ENCODE data around the gene HBZ. TPM values are rescaled to one million over a fixed set of nuclear protein-coding genes. Genes with fewer than 3 reads are reported as not detected.

The HBZ gene
- total RNA-seq, 1 donor from 2014 or later = not detected

- DNase-seq (ENCODE audit: extremely low spot score in 2 of 2) = no peak
- no peak overlapping the region for H3K4me3 ChIP-seq
- no peaks in the 10 kb centered on the region for H3K27me3 ChIP-seq
- no peak for TF ChIP-seq POLR2AphosphoS5 (IDR thresholded peaks at IDR 0.05; ENCODE audit: insufficient read depth in 1 of 2, low read depth in 1 of 2)
- TF ChIP-seq CTCF (IDR thresholded peaks at IDR 0.05) = no peak
- TF ChIP-seq POLR2A (IDR thresholded peaks at IDR 0.05) = no peak
- no peaks in the 10 kb centered on the region for H3K4me1 ChIP-seq
- H3K27ac ChIP-seq = no peak overlapping the region
- intact Hi-C loops (cut with DNase I) = no loop called here
- H3K9me3 ChIP-seq = no peaks in the 10 kb centered on the region
- H3K36me3 ChIP-seq = no peaks in the 10 kb centered on the region
These were observed 27.4 kb upstream of the HBZ start for GRCh38 chr16:125011-125410.

GRCh38 chr16:129075-129474 is 23.4 kb upstream of the HBZ start:
- intact Hi-C loops (cut with DNase I) = no loop called here
- Histone ChIP-seq H3K27me3 (no peaks in the 10 kb centered on the region), H3K36me3 (no peaks in the 10 kb centered on the region), H3K4me1 (no peaks in the 10 kb centered on the region), H3K9me3 (no peaks in the 10 kb centered on the region), H3K4me3 (no peak overlapping the region), H3K27ac (no peak overlapping the region)
- TF ChIP-seq POLR2A (IDR thresholded peaks at IDR 0.05) (no peak), CTCF (IDR thresholded peaks at IDR 0.05) (no peak), POLR2AphosphoS5 (IDR thresholded peaks at IDR 0.05; ENCODE audit: insufficient read depth in 1 of 2, low read depth in 1 of 2) (no peak)
- no peak for DNase-seq (ENCODE audit: extremely low spot score in 2 of 2)

- H3K9me3 ChIP-seq = no peaks in the 10 kb centered on the region
- no peak overlapping the region for H3K4me3 ChIP-seq
- DNase-seq (ENCODE audit: extremely low spot score in 2 of 2) = no peak
- peaks cover 6% of the 10 kb centered on the region for H3K4me1 ChIP-seq
- no peak overlapping the region for H3K27ac ChIP-seq
- H3K36me3 ChIP-seq = no peaks in the 10 kb centered on the region
- intact Hi-C loops (cut with DNase I) = no loop called here
- TF ChIP-seq POLR2AphosphoS5 (IDR thresholded peaks at IDR 0.05; ENCODE audit: insufficient read depth in 1 of 2, low read depth in 1 of 2) (no peak), POLR2A (IDR thresholded peaks at IDR 0.05) (no peak), CTCF (IDR thresholded peaks at IDR 0.05) (no peak)
- H3K27me3 ChIP-seq = no peaks in the 10 kb centered on the region
These were observed 21.8 kb upstream of the HBZ start for GRCh38 chr16:130533-131173.

GRCh38 chr16:132120-132519 is 20.3 kb upstream of the HBZ start:
- no peaks in the 10 kb centered on the region for H3K9me3 ChIP-seq
- no peak for DNase-seq (ENCODE audit: extremely low spot score in 2 of 2)
- TF ChIP-seq POLR2AphosphoS5 (IDR thresholded peaks at IDR 0.05; ENCODE audit: insufficient read depth in 1 of 2, low read depth in 1 of 2) = no peak
- TF ChIP-seq CTCF (IDR thresholded peaks at IDR 0.05) = no peak
- TF ChIP-seq POLR2A (IDR thresholded peaks at IDR 0.05) = no peak
- intact Hi-C loops (cut with DNase I) = no loop called here
- H3K27me3 ChIP-seq = no peaks in the 10 kb centered on the region
- peaks cover 15% of the 10 kb centered on the region for H3K4me1 ChIP-seq
- no peak overlapping the region for H3K27ac ChIP-seq
- no peak overlapping the region for H3K4me3 ChIP-seq
- no peaks in the 10 kb centered on the region for H3K36me3 ChIP-seq

GRCh38 chr16:133716-134115 is 18.7 kb upstream of the HBZ start:
- Histone ChIP-seq H3K36me3 (no peaks in the 10 kb centered on the region), H3K4me1 (peaks cover 24% of the 10 kb centered on the region), H3K4me3 (no peak overlapping the region), H3K27me3 (no peaks in the 10 kb centered on the region), H3K9me3 (no peaks in the 10 kb centered on the region), H3K27ac (no peak overlapping the region)
- no peak for TF ChIP-seq CTCF (IDR thresholded peaks at IDR 0.05)
- no peak for TF ChIP-seq POLR2AphosphoS5 (IDR thresholded peaks at IDR 0.05; ENCODE audit: insufficient read depth in 1 of 2, low read depth in 1 of 2)
- no peak for TF ChIP-seq POLR2A (IDR thresholded peaks at IDR 0.05)
- intact Hi-C loops (cut with DNase I) = no loop called here
- no peak for DNase-seq (ENCODE audit: extremely low spot score in 2 of 2)
